Endothelial cell of umbilical vein (primary cell): ENCODE data around the gene TULP4. TPM values are rescaled to one million over a fixed set of nuclear protein-coding genes. Genes with fewer than 3 reads are reported as not detected.

ENCODE experiments used
- BruUV-seq: library from RNA; stranded (reverse); fragments of 400-500 nt; replicated peaks from 2 replicates; lab custom pipeline; 2021; lab: Mats Ljungman, UMichigan
- CTCF ChIA-PET: fragments of 300-600, 350-600 bp; sonication (Branson Sonifier 250); formaldehyde crosslinking; loops from one replicate; lab custom pipeline; 2021; ENCODE audit warnings: antibody characterized with exemption, inconsistent platforms; lab: Charles Lee
- POLR2A ChIA-PET: fragments of 300-600, 350-600 bp; sonication (Branson Sonifier 250); formaldehyde crosslinking; loops from one replicate; lab custom pipeline; 2021; ENCODE audit warnings: antibody characterized with exemption, inconsistent platforms; lab: Charles Lee
- DNase-seq: peaks from one replicate; pipeline ENCODE4 v3.0.0-alpha.2; 2011; ENCODE audit warnings: low read depth, low spot score
- FAIRE-seq: peaks from 2 replicates; lab custom pipeline; 2011; peaks lifted over from hg19 to GRCh38; lab: Jason Lieb, UNC
- H2AFZ ChIP-seq: 2 replicates; pipeline ENCODE4 v1.6.0; 2012; ENCODE audit warnings: low read depth, low read length, control low read depth, inconsistent platforms
- H3K27ac ChIP-seq: 2 replicates; pipeline ENCODE4 v1.5.1; 2011; ENCODE audit warnings: low read depth, mild to moderate bottlenecking, control low read depth, low read length, moderate library complexity; ENCODE audit not compliant: insufficient read depth
- H3K27me3 ChIP-seq, 2 experiments: 2 replicates each; pipeline versions ENCODE4 v1.6.0 to v1.6.1; 2011; ENCODE audit warnings: low read length in 2 of 2, mixed read lengths in 1 of 2; ENCODE audit not compliant: control insufficient read depth in 2 of 2, insufficient read depth in 2 of 2
- H3K36me3 ChIP-seq, 2 experiments: 2 replicates in 1 of 2; 3 replicates in 1 of 2; pipeline ENCODE4 v1.5.1; 2011; ENCODE audit warnings: low read length in 2 of 2, mild to moderate bottlenecking in 1 of 2, moderate library complexity in 1 of 2; ENCODE audit not compliant: control insufficient read depth in 2 of 2, insufficient read depth in 2 of 2; ENCODE audit errors: extremely low read depth in 1 of 2
- H3K4me1 ChIP-seq: 3 replicates; pipeline ENCODE4 v1.5.1; 2011; ENCODE audit warnings: mild to moderate bottlenecking, low read length; ENCODE audit not compliant: control insufficient read depth, insufficient read depth; ENCODE audit errors: extremely low read depth
- H3K4me2 ChIP-seq: 2 replicates; pipeline ENCODE4 v1.6.1; 2011; ENCODE audit warnings: low read length, control low read depth, mixed read lengths; ENCODE audit not compliant: insufficient read depth
- H3K4me3 ChIP-seq, 3 experiments: fragments of 200-600 bp in 1 of 3; sonication (generic), shearing (Covaris generic) in 1 of 3; replicated peaks in 1 of 3; 2 replicates each; pipeline ENCODE4 v1.5.1; 2011 to 2016; ENCODE audit warnings: control low read depth in 3 of 3, low read length in 3 of 3, mild to moderate bottlenecking in 2 of 3, inconsistent platforms in 1 of 3, low read depth in 1 of 3, moderate library complexity in 1 of 3; ENCODE audit not compliant: insufficient read depth in 1 of 3
- H3K79me2 ChIP-seq: 2 replicates; pipeline ENCODE4 v1.6.0; 2012; ENCODE audit warnings: low read length, inconsistent platforms; ENCODE audit not compliant: control insufficient read depth, insufficient read depth
- H3K9ac ChIP-seq: replicated peaks from 2 replicates; pipeline ENCODE3; 2011; ENCODE audit warnings: low read length, control low read depth; ENCODE audit not compliant: insufficient read depth; ENCODE audit errors: extremely low read depth
- H3K9me1 ChIP-seq: replicated peaks from 3 replicates; pipeline ENCODE4 v1.6.0; 2011; ENCODE audit warnings: mild to moderate bottlenecking, low read length; ENCODE audit not compliant: control insufficient read depth, insufficient read depth; ENCODE audit errors: extremely low read depth
- H3K9me3 ChIP-seq: replicated peaks from 2 replicates; pipeline ENCODE4 v1.5.1; 2012; ENCODE audit warnings: low read length, inconsistent platforms; ENCODE audit not compliant: control insufficient read depth, insufficient read depth
- H4K20me1 ChIP-seq: replicated peaks from 2 replicates; pipeline ENCODE3; 2011; ENCODE audit warnings: mild to moderate bottlenecking, low read length; ENCODE audit not compliant: control insufficient read depth, insufficient read depth; ENCODE audit errors: extremely low read depth
- EZH2 ChIP-seq: IDR thresholded peaks from 2 replicates; pipeline ENCODE4 v1.6.1; 2012; ENCODE audit warnings: borderline replicate concordance, low read depth, mild to moderate bottlenecking, moderate library complexity, low read length, inconsistent platforms; ENCODE audit not compliant: severe bottlenecking
- FOS ChIP-seq: IDR thresholded peaks from 2 replicates; pipeline ENCODE4 v1.6.1; 2011; ENCODE audit warnings: mild to moderate bottlenecking, low read length, moderate library complexity, borderline replicate concordance; ENCODE audit not compliant: insufficient read depth
- GATA2 ChIP-seq: IDR thresholded peaks from 2 replicates; pipeline ENCODE4 v1.7.0; 2011; ENCODE audit warnings: low read depth, mild to moderate bottlenecking, moderate library complexity, mixed read lengths, low read length; ENCODE audit not compliant: insufficient read length, insufficient read depth
- JUN ChIP-seq: IDR thresholded peaks from 2 replicates; pipeline ENCODE4 v1.6.1; 2011; ENCODE audit warnings: borderline replicate concordance, low read depth; ENCODE audit not compliant: insufficient read length, insufficient read depth
- MYC ChIP-seq: IDR thresholded peaks from one replicate; pipeline ENCODE4 v1.6.1; 2011; ENCODE audit warnings: mild to moderate bottlenecking, low read depth, low read length
- POLR2A ChIP-seq: IDR thresholded peaks from 2 replicates; pipeline ENCODE4 v1.6.1; 2012; ENCODE audit warnings: low read depth, mild to moderate bottlenecking, control low read depth, low read length
- POLR2AphosphoS5 ChIP-seq: IDR thresholded peaks from 2 replicates; pipeline ENCODE4 v1.6.1; 2012; ENCODE audit warnings: low read depth, mild to moderate bottlenecking, control low read depth, low read length, moderate library complexity; ENCODE audit not compliant: insufficient read depth
- dilution Hi-C: fragments of 300-500 bp; cut with MboI; formaldehyde crosslinking; loops from one replicate; pipeline ENCODE4 v1.15.0; 2019; ENCODE audit warnings: low sequenced_read_pairs; ENCODE audit not compliant: extremely low pct_ligation_motif_present
- intact Hi-C: fragments of 100-400 bp; cut with micrococcal nuclease; formaldehyde crosslinking; loops from one replicate; pipeline ENCODE4 v1.10.0; 2022
- polyA plus RNA-seq, 4 experiments: library from polyadenylated mRNA; depleted of rRNA in 3 of 4; stranded (reverse) in 3 of 4; unstranded in 1 of 4; fragments of >200 nt; gene quantifications; 2 replicates each; pipeline versions ENCODE4 v1.2.1 to v1.2.3, GENCODE V29; 2011 to 2012; ENCODE audit warnings: missing spikeins in 1 of 4
- total RNA-seq: library from RNA; stranded (reverse); gene quantifications from 2 replicates; pipeline ENCODE4 v1.2.3, GENCODE V29; 2021
- TF ChIP-seq, protein P1 (sequence below), 2 donors: IDR thresholded peaks; 1 replicate in 1 of 2; 2 replicates in 1 of 2; pipeline ENCODE4 v1.5.1; 2011; ENCODE audit warnings: low read length in 2 of 2, mild to moderate bottlenecking in 2 of 2, moderate library complexity in 2 of 2, control low read depth in 1 of 2, inconsistent platforms in 1 of 2, low read depth in 1 of 2; ENCODE audit not compliant: insufficient read depth in 1 of 2; ENCODE audit errors: extremely low read depth in 1 of 2
- TF ChIP-seq, protein P2 (sequence below): IDR thresholded peaks from 2 replicates; pipeline ENCODE4 v1.6.1; 2011; ENCODE audit not compliant: insufficient read depth, insufficient read length

TULP4 gene
- total and polyA plus RNA-seq, 2 donors (not counting 3 experiments of a cell fraction or from before 2014, with no cell fraction given): 10.8 to 55.1 TPM

DNA sequence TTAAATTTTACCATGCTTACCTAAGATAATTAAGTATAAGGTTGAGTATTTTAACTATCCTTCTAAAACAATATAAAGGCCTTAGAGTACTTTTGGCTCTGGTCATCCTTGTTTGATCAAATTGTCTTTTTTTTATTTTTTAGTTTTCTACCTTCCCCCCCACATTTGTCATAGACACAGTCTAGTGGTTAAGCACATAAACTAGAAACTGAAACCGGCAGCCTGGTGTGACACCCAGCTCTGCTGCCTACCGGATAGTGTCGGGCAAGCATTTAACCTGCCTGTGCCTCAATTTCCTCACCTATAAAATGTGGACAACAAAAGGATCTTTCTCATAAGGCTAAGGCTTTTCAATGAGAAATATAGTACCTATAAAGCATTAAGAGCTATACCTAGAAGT is 21.6 kb upstream of the TULP4 start:
- POLR2A ChIA-PET: no interaction called here
- intact Hi-C loops (no loop called here), dilution Hi-C loops (no loop called here)
- Histone ChIP-seq H3K27me3 (no peaks in the 10 kb centered on the region), H3K27ac (no peak overlapping the region), H3K9me1 (no peaks in the 10 kb centered on the region), H3K9me3 (no peaks in the 10 kb centered on the region), H3K4me1 (peaks cover 14% of the 10 kb centered on the region), H3K9ac (no peak overlapping the region), H3K36me3 (no peaks in the 10 kb centered on the region), H2AFZ (no peak overlapping the region), H3K79me2 (peaks cover 15% of the 10 kb centered on the region), H3K4me2 (no peak overlapping the region), H4K20me1 (no peaks in the 10 kb centered on the region), H3K4me3 (no peak overlapping the region)
- BruUV-seq: no TSS peak
- no peak for DNase-seq
- no peak for FAIRE-seq
- CTCF ChIA-PET: no interaction called here
- TF ChIP-seq MYC: no peak
- TF ChIP-seq, protein P1, sequence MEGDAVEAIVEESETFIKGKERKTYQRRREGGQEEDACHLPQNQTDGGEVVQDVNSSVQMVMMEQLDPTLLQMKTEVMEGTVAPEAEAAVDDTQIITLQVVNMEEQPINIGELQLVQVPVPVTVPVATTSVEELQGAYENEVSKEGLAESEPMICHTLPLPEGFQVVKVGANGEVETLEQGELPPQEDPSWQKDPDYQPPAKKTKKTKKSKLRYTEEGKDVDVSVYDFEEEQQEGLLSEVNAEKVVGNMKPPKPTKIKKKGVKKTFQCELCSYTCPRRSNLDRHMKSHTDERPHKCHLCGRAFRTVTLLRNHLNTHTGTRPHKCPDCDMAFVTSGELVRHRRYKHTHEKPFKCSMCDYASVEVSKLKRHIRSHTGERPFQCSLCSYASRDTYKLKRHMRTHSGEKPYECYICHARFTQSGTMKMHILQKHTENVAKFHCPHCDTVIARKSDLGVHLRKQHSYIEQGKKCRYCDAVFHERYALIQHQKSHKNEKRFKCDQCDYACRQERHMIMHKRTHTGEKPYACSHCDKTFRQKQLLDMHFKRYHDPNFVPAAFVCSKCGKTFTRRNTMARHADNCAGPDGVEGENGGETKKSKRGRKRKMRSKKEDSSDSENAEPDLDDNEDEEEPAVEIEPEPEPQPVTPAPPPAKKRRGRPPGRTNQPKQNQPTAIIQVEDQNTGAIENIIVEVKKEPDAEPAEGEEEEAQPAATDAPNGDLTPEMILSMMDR (IDR thresholded peaks at IDR 0.05; ENCODE audit: extremely low read depth in 1 of 2, insufficient read depth in 1 of 2, low read depth in 1 of 2, low read length in 2 of 2): no peak
- TF ChIP-seq POLR2AphosphoS5: no peak
- TF ChIP-seq, protein P2, sequence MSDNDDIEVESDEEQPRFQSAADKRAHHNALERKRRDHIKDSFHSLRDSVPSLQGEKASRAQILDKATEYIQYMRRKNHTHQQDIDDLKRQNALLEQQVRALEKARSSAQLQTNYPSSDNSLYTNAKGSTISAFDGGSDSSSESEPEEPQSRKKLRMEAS: no peak
- TF ChIP-seq GATA2: no peak
- no peak for TF ChIP-seq EZH2
- TF ChIP-seq JUN: no peak
- TF ChIP-seq POLR2A: no peak
- TF ChIP-seq FOS: no peak
